ENCODE results near the gene BDH1.

- TF ChIP-seq CTCF (IDR thresholded peaks at IDR 0.05) (no peak), POLR2AphosphoS5 (IDR thresholded peaks at IDR 0.05) (no peak)
Observed at GRCh38 chr3:197491478-197491877, 64.3 kb downstream of the BDH1 start.
